NCI-H128 (cell line): Measurements from ENCODE around the gene CHST11.

Experiments
- DNase-seq: peaks from one replicate; lab custom pipeline; 2025; ENCODE audit not compliant: unreplicated experiment; lab: John Stamatoyannopoulos, UW

CHST11 gene

GRCh38 chr12:104748356-104748755 lies 291.6 kb downstream of the CHST11 start:
- DNase-seq: no peak

- no peak for DNase-seq
Measured at GRCh38 chr12:104748790-104749189, 292.0 kb downstream of the CHST11 start.

GRCh38 chr12:104749545-104749944 lies 292.8 kb downstream of the CHST11 start:
- no peak for DNase-seq

GRCh38 chr12:104750061-104750460 lies 293.3 kb downstream of the CHST11 start:
- DNase-seq: no peak

GRCh38 chr12:104751120-104751519 lies 294.4 kb downstream of the CHST11 start:
- DNase-seq: peak; percentile 28

GRCh38 chr12:104751594-104751993 lies 294.8 kb downstream of the CHST11 start:
- DNase-seq: no peak

GRCh38 chr12:104752016-104752415 lies 295.3 kb downstream of the CHST11 start:
- no peak for DNase-seq

- no peak for DNase-seq
Measured at GRCh38 chr12:104752881-104753280, 296.1 kb downstream of the CHST11 start.

GRCh38 chr12:104756901-104757300 lies 300.2 kb downstream of the CHST11 start:
- no peak for DNase-seq

GRCh38 chr12:104758771-104759170 lies 302.0 kb downstream of the CHST11 start:
- no peak for DNase-seq

GRCh38 chr12:104761091-104761490 lies 304.3 kb downstream of the CHST11 start:
- no peak for DNase-seq

GRCh38 chr12:104761611-104762010 lies 304.9 kb downstream of the CHST11 start:
- no peak for DNase-seq

- no peak for DNase-seq
Measured at GRCh38 chr12:104763168-104763805, 306.5 kb downstream of the CHST11 start.

GRCh38 chr12:104764225-104765091 lies 307.7 kb downstream of the CHST11 start:
- no peak for DNase-seq

- DNase-seq: no peak
Measured at GRCh38 chr12:104767261-104767660, 310.5 kb downstream of the CHST11 start.

GRCh38 chr12:104768033-104768432 lies 311.3 kb downstream of the CHST11 start:
- no peak for DNase-seq

- no peak for DNase-seq
Measured at GRCh38 chr12:104769144-104769561, 312.4 kb downstream of the CHST11 start.

GRCh38 chr12:104772336-104772735 lies 315.6 kb downstream of the CHST11 start:
- DNase-seq: no peak

- no peak for DNase-seq
Measured at GRCh38 chr12:104775731-104776231, 319.0 kb downstream of the CHST11 start.

- DNase-seq: no peak
Measured at GRCh38 chr12:104779134-104779533, 322.4 kb downstream of the CHST11 start.

- no peak for DNase-seq
Measured at GRCh38 chr12:104782296-104782695, 325.5 kb downstream of the CHST11 start.

GRCh38 chr12:104784592-104784991 lies 327.8 kb downstream of the CHST11 start:
- no peak for DNase-seq
